Measurements from ENCODE around the gene PDE2A. TPM values are rescaled to one million over a fixed set of nuclear protein-coding genes. Genes with fewer than 3 reads are reported as not detected.

The PDE2A gene
- total RNA-seq, 1 experiment from 2014 or later, result 3.7 TPM

DNA sequence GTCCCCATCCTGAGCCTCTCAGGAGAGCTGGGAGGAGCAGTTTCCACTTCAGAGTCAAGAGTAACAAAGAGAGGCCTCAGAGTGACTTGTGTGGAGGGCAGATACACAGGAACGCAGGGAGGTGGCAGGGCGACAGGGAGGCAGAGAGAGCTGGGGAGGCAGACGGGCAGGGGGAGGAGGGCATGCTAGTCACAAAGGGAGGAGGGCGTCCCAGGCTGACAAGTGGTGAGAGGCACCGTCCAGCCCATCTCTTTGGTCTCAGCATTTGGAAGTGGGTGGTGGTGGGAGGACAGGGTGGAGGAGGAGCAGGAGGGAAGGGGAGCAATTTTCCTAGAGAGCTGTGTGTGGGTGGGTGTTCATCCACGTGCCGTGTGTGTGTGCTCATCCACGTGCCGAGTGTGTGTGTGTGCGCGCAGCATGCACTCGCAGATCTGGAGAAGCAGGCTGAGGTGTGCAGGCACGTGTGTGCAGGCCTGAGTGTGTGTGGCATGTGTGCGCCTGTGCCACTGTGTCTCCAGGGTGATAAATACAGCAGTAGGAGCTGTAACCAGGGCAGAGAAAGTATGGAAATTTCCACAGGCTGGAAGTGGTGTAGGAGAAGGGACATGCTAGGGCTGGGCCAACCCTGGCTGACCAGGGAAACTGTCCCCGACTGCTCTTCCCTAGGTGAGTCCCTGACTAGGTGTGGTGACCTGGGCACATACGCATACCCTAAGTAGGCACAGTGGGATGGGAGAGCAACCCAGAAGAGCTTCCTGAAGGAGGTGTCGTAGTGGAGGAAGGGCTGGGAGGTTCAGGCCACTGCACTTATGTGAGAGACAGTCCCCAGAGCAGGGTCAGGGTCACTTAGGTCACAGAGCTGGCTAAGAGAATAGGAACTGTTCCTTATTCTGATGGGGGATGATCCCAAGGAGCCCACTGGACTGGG, 7.3 kb upstream of the PDE2A start (continued):
- TF ChIP-seq, protein P1, sequence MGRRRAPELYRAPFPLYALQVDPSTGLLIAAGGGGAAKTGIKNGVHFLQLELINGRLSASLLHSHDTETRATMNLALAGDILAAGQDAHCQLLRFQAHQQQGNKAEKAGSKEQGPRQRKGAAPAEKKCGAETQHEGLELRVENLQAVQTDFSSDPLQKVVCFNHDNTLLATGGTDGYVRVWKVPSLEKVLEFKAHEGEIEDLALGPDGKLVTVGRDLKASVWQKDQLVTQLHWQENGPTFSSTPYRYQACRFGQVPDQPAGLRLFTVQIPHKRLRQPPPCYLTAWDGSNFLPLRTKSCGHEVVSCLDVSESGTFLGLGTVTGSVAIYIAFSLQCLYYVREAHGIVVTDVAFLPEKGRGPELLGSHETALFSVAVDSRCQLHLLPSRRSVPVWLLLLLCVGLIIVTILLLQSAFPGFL (CRISPR knock-in tag; IDR thresholded peaks at IDR 0.05; ENCODE audit: borderline replicate concordance), result no peak
- TF ChIP-seq GABPB1 (CRISPR knock-in tag; IDR thresholded peaks at IDR 0.05) (no peak), USF1 (CRISPR knock-in tag; IDR thresholded peaks at IDR 0.05) (no peak), NR1H2 (CRISPR knock-in tag; IDR thresholded peaks at IDR 0.05) (no peak), ZNF396 (CRISPR knock-in tag; IDR thresholded peaks at IDR 0.05; ENCODE audit: borderline replicate concordance) (no peak), SOX15 (CRISPR knock-in tag; IDR thresholded peaks at IDR 0.05) (no peak), ATF3 (CRISPR knock-in tag; conservative IDR thresholded peaks at IDR 0.05) (no peak)
- TF ChIP-seq, protein P2, sequence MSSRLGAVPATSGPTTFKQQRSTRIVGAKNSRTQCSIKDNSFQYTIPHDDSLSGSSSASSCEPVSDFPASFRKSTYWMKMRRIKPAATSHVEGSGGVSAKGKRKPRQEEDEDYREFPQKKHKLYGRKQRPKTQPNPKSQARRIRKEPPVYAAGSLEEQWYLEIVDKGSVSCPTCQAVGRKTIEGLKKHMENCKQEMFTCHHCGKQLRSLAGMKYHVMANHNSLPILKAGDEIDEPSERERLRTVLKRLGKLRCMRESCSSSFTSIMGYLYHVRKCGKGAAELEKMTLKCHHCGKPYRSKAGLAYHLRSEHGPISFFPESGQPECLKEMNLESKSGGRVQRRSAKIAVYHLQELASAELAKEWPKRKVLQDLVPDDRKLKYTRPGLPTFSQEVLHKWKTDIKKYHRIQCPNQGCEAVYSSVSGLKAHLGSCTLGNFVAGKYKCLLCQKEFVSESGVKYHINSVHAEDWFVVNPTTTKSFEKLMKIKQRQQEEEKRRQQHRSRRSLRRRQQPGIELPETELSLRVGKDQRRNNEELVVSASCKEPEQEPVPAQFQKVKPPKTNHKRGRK (CRISPR knock-in tag; IDR thresholded peaks at IDR 0.05; ENCODE audit: borderline replicate concordance), result no peak

DNA sequence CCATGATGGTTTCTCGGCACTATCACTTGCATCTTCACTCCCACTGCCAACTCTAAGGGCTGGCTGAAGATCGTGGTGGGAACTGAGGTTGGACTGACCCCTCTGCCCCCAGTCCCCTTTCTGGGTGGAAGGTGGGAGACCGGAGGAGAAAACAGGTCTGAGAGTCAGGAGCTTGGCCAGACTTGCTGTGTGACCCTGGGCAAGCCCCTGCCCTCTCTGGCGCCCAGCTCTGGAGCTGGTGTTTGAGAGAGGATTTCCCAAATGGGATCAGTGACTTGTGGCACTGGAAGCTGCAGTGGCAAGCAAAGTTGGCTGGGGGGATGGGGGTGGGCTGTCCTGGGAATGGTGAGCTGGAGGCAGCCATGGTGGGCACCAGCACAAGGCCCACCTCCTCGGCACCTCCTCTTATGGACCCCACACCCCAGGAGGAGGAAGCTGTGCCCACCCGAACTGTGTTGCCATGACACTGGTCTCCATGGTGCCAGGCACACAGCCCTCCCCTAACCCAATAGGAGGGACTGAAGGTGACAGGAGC, 6.5 kb upstream of the PDE2A start:
- Mint-ChIP-seq H3K4me3 (no peak overlapping the region), H3K36me3 (no peaks in the 10 kb centered on the region), H3K27ac (no peak overlapping the region), H3K4me1 (peaks cover 25% of the 10 kb centered on the region), H3K9me3 (no peaks in the 10 kb centered on the region), H3K27me3 (ENCODE audit: low read depth) (peaks cover 54% of the 10 kb centered on the region)
- TF ChIP-seq ZNF671 (CRISPR knock-in tag; IDR thresholded peaks at IDR 0.05), result no peak
- TF ChIP-seq ZSCAN18 (CRISPR knock-in tag; IDR thresholded peaks at IDR 0.05), result no peak
- no peak for TF ChIP-seq ZNF416 (CRISPR knock-in tag; IDR thresholded peaks at IDR 0.05)
- no peak for TF ChIP-seq ESRRA (CRISPR knock-in tag; IDR thresholded peaks at IDR 0.05; ENCODE audit: borderline replicate concordance)
- CTCF ChIA-PET, result interaction anchor here (0.8 to 16.5 kb wide), 5 partner anchors 81 to 224 kb away, joined by 3 to 461 read pairs (median 4); partner anchors contain the start of gene STARD10
- POLR2A ChIA-PET, result interaction anchor here (0.7 kb wide), 1 partner anchor 91 kb away, joined by 4 read pairs; no protein-coding TSS in a partner anchor
- ATAC-seq (no peak), DNase-seq (ENCODE audit: low spot score) (no peak)

DNA sequence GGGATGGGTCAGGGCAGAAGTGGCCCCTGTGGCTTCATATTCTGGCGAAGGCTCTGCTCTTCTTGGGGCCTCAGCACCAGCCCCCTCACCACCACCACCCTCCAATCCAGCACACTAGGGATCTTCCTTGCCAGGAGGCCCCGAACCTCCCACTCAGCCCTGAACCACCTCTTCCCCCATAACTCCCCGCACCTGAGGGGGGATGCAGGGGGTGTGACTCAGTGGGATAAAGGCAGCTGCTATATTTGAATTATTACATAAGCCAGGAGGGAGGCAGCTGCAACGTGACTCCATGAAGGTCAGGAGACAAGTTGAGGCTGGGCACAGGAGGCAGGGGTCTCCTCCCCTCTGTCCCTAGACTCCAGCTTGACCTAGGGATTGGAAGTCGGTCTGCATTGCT, 5.6 kb upstream of the PDE2A start:
- DNase-seq (ENCODE audit: low spot score) (no peak), ATAC-seq (no peak)
- no peaks in the 10 kb centered on the region for H3K36me3 Mint-ChIP-seq
- peaks cover 62% of the 10 kb centered on the region for H3K27me3 Mint-ChIP-seq (ENCODE audit: low read depth)
- no peak overlapping the region for H3K27ac Mint-ChIP-seq
- H3K4me3 Mint-ChIP-seq, result no peak overlapping the region
- peaks cover 33% of the 10 kb centered on the region for H3K4me1 Mint-ChIP-seq
- CTCF ChIA-PET, result interaction anchor here (0.8 to 16.5 kb wide), 3 partner anchors 81 to 209 kb away, joined by 4 to 461 read pairs (median 7); no protein-coding TSS in a partner anchor
- POLR2A ChIA-PET, result no interaction called here
- H3K9me3 Mint-ChIP-seq, result no peaks in the 10 kb centered on the region
- no peak for TF ChIP-seq E2F1 (CRISPR knock-in tag; IDR thresholded peaks at IDR 0.05)
- TF ChIP-seq, protein P1 (CRISPR knock-in tag; IDR thresholded peaks at IDR 0.05; ENCODE audit: borderline replicate concordance), result no peak
- TF ChIP-seq NR3C1 (CRISPR knock-in tag; conservative IDR thresholded peaks at IDR 0.05; ENCODE audit: low read depth), result no peak
- TF ChIP-seq, protein P3, sequence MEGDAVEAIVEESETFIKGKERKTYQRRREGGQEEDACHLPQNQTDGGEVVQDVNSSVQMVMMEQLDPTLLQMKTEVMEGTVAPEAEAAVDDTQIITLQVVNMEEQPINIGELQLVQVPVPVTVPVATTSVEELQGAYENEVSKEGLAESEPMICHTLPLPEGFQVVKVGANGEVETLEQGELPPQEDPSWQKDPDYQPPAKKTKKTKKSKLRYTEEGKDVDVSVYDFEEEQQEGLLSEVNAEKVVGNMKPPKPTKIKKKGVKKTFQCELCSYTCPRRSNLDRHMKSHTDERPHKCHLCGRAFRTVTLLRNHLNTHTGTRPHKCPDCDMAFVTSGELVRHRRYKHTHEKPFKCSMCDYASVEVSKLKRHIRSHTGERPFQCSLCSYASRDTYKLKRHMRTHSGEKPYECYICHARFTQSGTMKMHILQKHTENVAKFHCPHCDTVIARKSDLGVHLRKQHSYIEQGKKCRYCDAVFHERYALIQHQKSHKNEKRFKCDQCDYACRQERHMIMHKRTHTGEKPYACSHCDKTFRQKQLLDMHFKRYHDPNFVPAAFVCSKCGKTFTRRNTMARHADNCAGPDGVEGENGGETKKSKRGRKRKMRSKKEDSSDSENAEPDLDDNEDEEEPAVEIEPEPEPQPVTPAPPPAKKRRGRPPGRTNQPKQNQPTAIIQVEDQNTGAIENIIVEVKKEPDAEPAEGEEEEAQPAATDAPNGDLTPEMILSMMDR (IDR thresholded peaks at IDR 0.05), result no peak
- TF ChIP-seq ZNF219 (CRISPR knock-in tag; IDR thresholded peaks at IDR 0.05; ENCODE audit: borderline replicate concordance), result no peak
- no peak for TF ChIP-seq PRRX2 (CRISPR knock-in tag; IDR thresholded peaks at IDR 0.05)
- TF ChIP-seq, protein P4, sequence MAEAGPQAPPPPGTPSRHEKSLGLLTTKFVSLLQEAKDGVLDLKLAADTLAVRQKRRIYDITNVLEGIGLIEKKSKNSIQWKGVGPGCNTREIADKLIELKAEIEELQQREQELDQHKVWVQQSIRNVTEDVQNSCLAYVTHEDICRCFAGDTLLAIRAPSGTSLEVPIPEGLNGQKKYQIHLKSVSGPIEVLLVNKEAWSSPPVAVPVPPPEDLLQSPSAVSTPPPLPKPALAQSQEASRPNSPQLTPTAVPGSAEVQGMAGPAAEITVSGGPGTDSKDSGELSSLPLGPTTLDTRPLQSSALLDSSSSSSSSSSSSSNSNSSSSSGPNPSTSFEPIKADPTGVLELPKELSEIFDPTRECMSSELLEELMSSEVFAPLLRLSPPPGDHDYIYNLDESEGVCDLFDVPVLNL (CRISPR knock-in tag; IDR thresholded peaks at IDR 0.05; ENCODE audit: borderline replicate concordance, low read depth), result no peak
- no peak for TF ChIP-seq ZNF423 (CRISPR knock-in tag; IDR thresholded peaks at IDR 0.05)
- no peak for TF ChIP-seq ZNF416 (CRISPR knock-in tag; IDR thresholded peaks at IDR 0.05)

All from WTC11 (cell line).